GM23248 (cell line): ENCODE results near the gene TM4SF4. TPM values are rescaled to one million over a fixed set of nuclear protein-coding genes. Genes with fewer than 3 reads are reported as not detected.

Experiments
- DNase-seq: peaks from one replicate; pipeline ENCODE4 v3.0.0-alpha.2; 2015
- H2AFZ ChIP-seq: fragments of 200-600 bp; sonication (generic); 2 replicates; pipeline ENCODE4 v1.6.1; 2016; ENCODE audit warnings: antibody characterized with exemption
- H3F3A ChIP-seq: fragments of 200-600 bp; sonication (generic); 2 replicates; pipeline ENCODE4 v1.6.1; 2016; ENCODE audit warnings: mild to moderate bottlenecking, antibody characterized with exemption, mixed run types; ENCODE audit not compliant: insufficient read depth
- H3K27ac ChIP-seq: fragments of 200-600 bp; sonication (generic); 2 replicates; pipeline ENCODE4 v1.5.1; 2016; ENCODE audit warnings: mild to moderate bottlenecking
- H3K27me3 ChIP-seq: fragments of 200-600 bp; sonication (generic); replicated peaks from 2 replicates; pipeline ENCODE4 v1.6.1; 2016; ENCODE audit warnings: mild to moderate bottlenecking; ENCODE audit not compliant: insufficient read depth
- H3K36me3 ChIP-seq: fragments of 200-600 bp; sonication (generic); 2 replicates; pipeline ENCODE4 v1.6.1; 2016; ENCODE audit warnings: low read depth, mild to moderate bottlenecking
- H3K4me1 ChIP-seq: fragments of 200-600 bp; sonication (generic); 2 replicates; pipeline ENCODE4 v1.6.1; 2016; ENCODE audit warnings: mild to moderate bottlenecking; ENCODE audit not compliant: insufficient read depth
- H3K4me2 ChIP-seq: fragments of 200-600 bp; sonication (generic); one replicate; pipeline ENCODE4 v1.6.1; 2016; ENCODE audit warnings: mild to moderate bottlenecking; ENCODE audit not compliant: unreplicated experiment
- H3K4me3 ChIP-seq: fragments of 200-600 bp; sonication (generic); 2 replicates; pipeline ENCODE4 v1.5.1; 2016; ENCODE audit warnings: mild to moderate bottlenecking
- H3K79me2 ChIP-seq: fragments of 200-600 bp; sonication (generic); 2 replicates; pipeline ENCODE4 v1.6.1; 2016; ENCODE audit warnings: mild to moderate bottlenecking; ENCODE audit not compliant: insufficient read depth
- H3K9ac ChIP-seq: fragments of 200-600 bp; sonication (generic); 2 replicates; pipeline ENCODE4 v1.6.1; 2016; ENCODE audit warnings: mild to moderate bottlenecking
- H3K9me2 ChIP-seq: fragments of 200-600 bp; sonication (generic); 2 replicates; pipeline ENCODE4 v1.6.1; 2016; ENCODE audit warnings: mixed run types, mild to moderate bottlenecking, moderate library complexity; ENCODE audit not compliant: insufficient read depth
- H3K9me3 ChIP-seq: fragments of 200-600 bp; sonication (generic); one replicate; pipeline ENCODE4 v1.6.1; 2017; ENCODE audit warnings: low read depth
- H4K20me1 ChIP-seq: fragments of 200-600 bp; sonication (generic); 2 replicates; pipeline ENCODE4 v1.6.0; 2016; ENCODE audit not compliant: insufficient read depth
- EZH2 ChIP-seq: fragments of 200-600 bp; sonication (generic); IDR thresholded peaks from 2 replicates; pipeline ENCODE4 v1.6.1; 2018; ENCODE audit warnings: antibody characterized with exemption, mild to moderate bottlenecking; ENCODE audit not compliant: insufficient read depth, poor library complexity, severe bottlenecking
- EZH2phosphoT487 ChIP-seq: fragments of 200-600 bp; sonication (generic); IDR thresholded peaks from 2 replicates; pipeline ENCODE4 v1.6.1; 2018; ENCODE audit warnings: antibody characterized with exemption, moderate library complexity, mild to moderate bottlenecking, low read depth; ENCODE audit not compliant: insufficient read depth
- WGBS, 2 experiments: methylation state at CpG; one replicate each; pipeline ENCODE4 v1.1.6; 2015 to 2017; ENCODE audit warnings: low lambda C conversion rate in 2 of 2, low coverage in 1 of 2; ENCODE audit errors: missing lambda C conversion rate in 2 of 2; 5-methylcytosine and 5-hydroxymethylcytosine counted together
- in situ Hi-C: fragments of 300-500 bp; cut with MboI; formaldehyde crosslinking; loops from 2 replicates; pipeline ENCODE4 v1.15.0; 2020
- polyA plus RNA-seq: library from polyadenylated mRNA; unstranded; fragments of >200 nt; fragmentation: Nextera tagmentation; extraction: Ambion mirVana; gene quantifications from 2 replicates; pipeline ENCODE4 v1.2.1, GENCODE V29; 2016
- small RNA-seq: library from RNA; depleted of rRNA; stranded (forward); fragments of <200 nt; gene quantifications from one replicate; pipeline ENCODE3, GENCODE V24; 2014; ENCODE audit warnings: low read depth, low replicate concordance
- total RNA-seq: library from RNA; depleted of rRNA; stranded (reverse); fragments of >200 nt; shearing (Covaris generic); gene quantifications from 2 replicates; pipeline ENCODE4 v1.2.3, GENCODE V29; 2014; rRNA removed

Gene TM4SF4
- total and polyA plus RNA-seq, 2 experiments from 2014 or later, result 0.96 to 0.97 TPM

GRCh38 chr3:149548669-149549065, 74.2 kb downstream of the TM4SF4 start:
- Histone ChIP-seq H3K36me3 (no peaks in the 10 kb centered on the region), H3K4me2 (peak overlapping the region; percentile 68), H3K27me3 (no peaks in the 10 kb centered on the region), H3K79me2 (peaks cover 70% of the 10 kb centered on the region), H3K4me1 (peaks cover 39% of the 10 kb centered on the region), H2AFZ (peak overlapping the region; percentile 15; the same call in 1 of the 2 replicates), H3F3A (peaks cover 44% of the 10 kb centered on the region), H3K9me3 (no peaks in the 10 kb centered on the region), H4K20me1 (no peaks in the 10 kb centered on the region), H3K9ac (peak overlapping the region; percentile 82), H3K9me2 (no peaks in the 10 kb centered on the region), H3K4me3 (peak overlapping the region; percentile 46), H3K27ac (peak overlapping the region; percentile 94)
- no peak for TF ChIP-seq EZH2phosphoT487
- TF ChIP-seq EZH2, result no peak
- DNase-seq, result no peak
- WGBS, 2 experiments, result 61 to 64% methylated on average over 4 of the region's 4 CpGs
- in situ Hi-C loops, result no loop called here

DNA sequence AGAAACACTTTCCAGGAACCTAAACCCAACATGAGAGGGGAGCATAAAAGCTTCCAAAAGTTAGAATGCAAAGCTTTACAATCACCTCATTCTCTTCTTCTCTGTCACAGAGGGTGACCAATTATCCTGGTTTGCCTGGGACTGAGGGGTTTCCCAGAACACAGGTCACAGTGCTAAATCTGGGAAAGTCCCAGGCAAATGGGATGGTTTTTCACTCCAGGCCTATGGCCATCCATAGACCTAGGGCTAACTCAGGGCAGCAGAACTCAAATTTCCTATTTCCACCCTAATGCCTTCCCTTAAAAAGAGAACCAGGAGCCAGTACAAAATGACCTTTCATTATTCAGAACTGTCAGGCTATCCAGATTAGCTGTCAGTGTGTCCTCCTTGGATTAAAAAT, 77.0 kb downstream of the TM4SF4 start:
- Histone ChIP-seq H3K4me1 (peaks cover 64% of the 10 kb centered on the region), H3K27ac (no peak overlapping the region), H3K79me2 (peaks cover 61% of the 10 kb centered on the region)

GRCh38 chr3:149552700-149553099, 78.2 kb downstream of the TM4SF4 start:
- no peak overlapping the region for H2AFZ ChIP-seq
- TF ChIP-seq EZH2phosphoT487, result no peak
- no peak for TF ChIP-seq EZH2
- H3F3A ChIP-seq, result peaks cover 48% of the 10 kb centered on the region
- peaks cover 54% of the 10 kb centered on the region for H3K4me1 ChIP-seq
- H3K4me3 ChIP-seq, result no peak overlapping the region
- H3K9me3 ChIP-seq, result no peaks in the 10 kb centered on the region
- no peaks in the 10 kb centered on the region for H4K20me1 ChIP-seq
- no peak overlapping the region for H3K4me2 ChIP-seq
- peak overlapping the region; percentile 93 for H3K27ac ChIP-seq
- H3K36me3 ChIP-seq, result no peaks in the 10 kb centered on the region
- no peak for DNase-seq
- peak overlapping the region; percentile 74; the same call in 1 of the 2 replicates for H3K9ac ChIP-seq
- H3K79me2 ChIP-seq, result peaks cover 64% of the 10 kb centered on the region
- in situ Hi-C loops, result no loop called here
- no peaks in the 10 kb centered on the region for H3K9me2 ChIP-seq
- 94 to 98% methylated on average over 2 of the region's 2 CpGs for WGBS, 2 experiments
- no peaks in the 10 kb centered on the region for H3K27me3 ChIP-seq

More for the DNA sequence above, 77.0 kb downstream of the TM4SF4 start:
- Histone ChIP-seq H3K4me3 (no peak overlapping the region), H4K20me1 (no peaks in the 10 kb centered on the region), H3K9me2 (no peaks in the 10 kb centered on the region), H3K27me3 (no peaks in the 10 kb centered on the region), H3K9ac (no peak overlapping the region), H3K9me3 (no peaks in the 10 kb centered on the region), H3K4me2 (no peak overlapping the region), H2AFZ (no peak overlapping the region), H3K36me3 (no peaks in the 10 kb centered on the region), H3F3A (peaks cover 60% of the 10 kb centered on the region)
- no peak for DNase-seq
- in situ Hi-C loops, result no loop called here
- TF ChIP-seq EZH2phosphoT487, result no peak
- no peak for TF ChIP-seq EZH2

Small RNAs within 50 kb of the gene (small RNA-seq; reads per million reads assigned to genes)
- gene AC108751.2 (not detected), gene RNU6-1098P (not detected)

Other genes starting within 250 kb of the TM4SF4 start
- not detected in 2 replicates for gene TM4SF18, start 141.1 kb upstream of the TM4SF4 start, total RNA-seq
- gene TM4SF18, start 141.1 kb upstream of the TM4SF4 start, polyA plus RNA-seq, result not detected in 2 replicates
- 7.2 and 10.5 TPM in 2 replicates for gene TM4SF1, start 97.0 kb upstream of the TM4SF4 start, total RNA-seq
- 10.7 and 12.4 TPM in 2 replicates for gene TM4SF1, start 97.0 kb upstream of the TM4SF4 start, polyA plus RNA-seq
- 53.3 and 57.4 TPM in 2 replicates for gene WWTR1, start 183.3 kb downstream of the TM4SF4 start, total RNA-seq
- 75.7 and 78.2 TPM in 2 replicates for gene WWTR1, start 183.3 kb downstream of the TM4SF4 start, polyA plus RNA-seq